LNCaP clone FGC (cell line): ENCODE results near the gene PPM1F.

Source experiments
- DNase-seq: peaks from one replicate; pipeline ENCODE4 v3.0.0-alpha.2; 2011; ENCODE audit warnings: low read depth
- H3K4me3 ChIP-seq: 2 replicates; pipeline ENCODE4 v1.5.1; 2011; ENCODE audit warnings: mild to moderate bottlenecking, low read depth, low read length, control low read depth
- TF ChIP-seq, protein P1 (sequence below): IDR thresholded peaks from 2 replicates; pipeline ENCODE4 v1.5.1; 2012; ENCODE audit warnings: mild to moderate bottlenecking; ENCODE audit not compliant: control insufficient read depth, insufficient read depth; ENCODE audit errors: extremely low read depth

PPM1F gene

DNA sequence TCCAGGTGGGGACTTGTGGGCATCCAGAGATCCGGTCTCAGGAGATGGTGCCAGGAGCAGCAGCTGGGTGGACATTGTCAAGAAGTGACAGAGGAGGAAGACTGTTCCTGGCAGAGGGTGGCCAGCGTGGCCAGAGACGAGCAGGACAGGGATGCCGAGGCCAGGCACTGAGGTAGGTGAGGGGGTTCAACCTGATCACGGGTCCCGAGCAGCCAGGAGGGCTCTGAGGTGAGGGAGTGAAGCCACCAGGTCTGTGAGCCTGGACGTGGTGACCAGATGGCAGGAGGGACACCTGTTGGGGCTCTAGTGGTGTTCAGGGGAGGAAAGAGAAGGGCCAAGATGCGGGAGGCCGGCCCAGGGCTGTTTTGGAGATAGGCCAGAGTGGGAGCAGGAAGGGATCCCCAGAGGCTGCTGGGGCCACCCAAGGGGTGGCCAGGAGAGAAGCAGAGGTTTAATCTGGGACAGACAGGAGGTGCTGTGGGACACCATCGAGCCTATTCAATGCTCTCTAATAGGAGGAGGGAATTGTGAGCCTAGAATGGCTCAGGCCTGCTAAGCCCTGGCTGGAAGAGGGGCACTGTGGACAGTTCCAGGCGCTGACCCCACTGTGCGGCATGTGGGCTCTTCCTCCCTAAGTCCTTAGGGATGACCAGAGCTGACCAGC is 6.3 kb downstream of the PPM1F start:
- no peak for DNase-seq
- H3K4me3 ChIP-seq = no peak overlapping the region
- TF ChIP-seq, protein P1, sequence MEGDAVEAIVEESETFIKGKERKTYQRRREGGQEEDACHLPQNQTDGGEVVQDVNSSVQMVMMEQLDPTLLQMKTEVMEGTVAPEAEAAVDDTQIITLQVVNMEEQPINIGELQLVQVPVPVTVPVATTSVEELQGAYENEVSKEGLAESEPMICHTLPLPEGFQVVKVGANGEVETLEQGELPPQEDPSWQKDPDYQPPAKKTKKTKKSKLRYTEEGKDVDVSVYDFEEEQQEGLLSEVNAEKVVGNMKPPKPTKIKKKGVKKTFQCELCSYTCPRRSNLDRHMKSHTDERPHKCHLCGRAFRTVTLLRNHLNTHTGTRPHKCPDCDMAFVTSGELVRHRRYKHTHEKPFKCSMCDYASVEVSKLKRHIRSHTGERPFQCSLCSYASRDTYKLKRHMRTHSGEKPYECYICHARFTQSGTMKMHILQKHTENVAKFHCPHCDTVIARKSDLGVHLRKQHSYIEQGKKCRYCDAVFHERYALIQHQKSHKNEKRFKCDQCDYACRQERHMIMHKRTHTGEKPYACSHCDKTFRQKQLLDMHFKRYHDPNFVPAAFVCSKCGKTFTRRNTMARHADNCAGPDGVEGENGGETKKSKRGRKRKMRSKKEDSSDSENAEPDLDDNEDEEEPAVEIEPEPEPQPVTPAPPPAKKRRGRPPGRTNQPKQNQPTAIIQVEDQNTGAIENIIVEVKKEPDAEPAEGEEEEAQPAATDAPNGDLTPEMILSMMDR = no peak

DNA sequence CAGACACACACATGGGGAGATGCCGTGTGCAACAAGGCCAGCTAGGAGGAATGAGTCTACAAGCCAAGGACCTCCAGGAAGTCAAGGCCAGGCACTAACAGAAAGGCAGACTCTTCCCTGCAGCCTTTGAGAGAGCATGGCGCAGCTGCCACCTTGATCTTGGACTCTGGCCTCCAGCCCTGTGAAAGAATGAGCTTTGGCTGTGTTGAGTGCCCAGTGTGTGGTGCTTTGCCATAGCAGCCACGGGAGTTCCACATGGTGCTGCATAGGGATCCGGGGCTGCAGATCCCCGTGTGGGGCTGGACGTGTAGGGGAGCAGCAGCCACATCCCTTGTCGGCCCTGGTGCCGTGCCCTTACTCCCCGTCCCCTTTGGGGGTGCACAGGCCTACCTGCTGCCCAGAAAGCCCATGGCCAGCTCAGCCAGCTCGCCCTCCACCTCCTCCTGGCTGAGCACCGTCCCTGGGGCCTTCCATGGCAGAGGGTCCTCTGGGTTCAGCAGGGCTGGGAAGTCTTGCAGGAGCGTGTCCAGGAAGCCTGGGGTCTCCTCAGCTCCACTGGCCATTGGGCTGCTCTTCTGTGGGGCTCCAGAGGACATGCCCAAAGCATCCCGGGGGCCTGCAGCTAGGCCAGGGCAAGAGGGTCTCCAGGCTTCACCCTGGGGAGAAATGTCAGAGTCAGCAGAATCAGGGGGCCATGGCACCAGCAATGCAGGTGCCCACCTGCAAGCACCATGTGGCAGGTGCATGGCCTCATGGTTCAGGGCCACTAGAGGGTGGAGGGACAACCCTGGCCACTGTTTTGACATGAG is 7.0 kb downstream of the PPM1F start:
- H3K4me3 ChIP-seq = no peak overlapping the region
- TF ChIP-seq, protein P1 = no peak
- DNase-seq = no peak

DNA sequence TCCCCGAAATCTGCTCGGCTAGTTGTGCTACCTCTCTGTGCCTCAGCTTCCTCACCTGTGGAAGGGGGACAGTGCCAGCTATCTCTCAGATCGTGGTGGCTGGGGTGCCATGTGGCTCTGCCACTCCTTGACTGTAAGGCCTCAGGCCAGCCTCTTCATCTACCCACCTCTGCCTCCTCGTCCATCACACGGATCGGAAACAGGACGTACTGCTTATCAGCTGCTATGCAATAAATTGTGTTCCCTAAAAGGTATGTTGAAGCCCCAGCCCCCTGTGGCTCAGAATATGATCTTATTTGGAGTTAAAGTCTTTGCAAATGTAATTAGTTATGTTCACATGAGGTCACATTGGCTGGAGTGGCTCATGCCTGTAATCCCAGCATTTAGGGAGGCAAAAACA is 7.8 kb downstream of the PPM1F start:
- DNase-seq = no peak
- no peak overlapping the region for H3K4me3 ChIP-seq
- TF ChIP-seq, protein P1 = no peak

DNA sequence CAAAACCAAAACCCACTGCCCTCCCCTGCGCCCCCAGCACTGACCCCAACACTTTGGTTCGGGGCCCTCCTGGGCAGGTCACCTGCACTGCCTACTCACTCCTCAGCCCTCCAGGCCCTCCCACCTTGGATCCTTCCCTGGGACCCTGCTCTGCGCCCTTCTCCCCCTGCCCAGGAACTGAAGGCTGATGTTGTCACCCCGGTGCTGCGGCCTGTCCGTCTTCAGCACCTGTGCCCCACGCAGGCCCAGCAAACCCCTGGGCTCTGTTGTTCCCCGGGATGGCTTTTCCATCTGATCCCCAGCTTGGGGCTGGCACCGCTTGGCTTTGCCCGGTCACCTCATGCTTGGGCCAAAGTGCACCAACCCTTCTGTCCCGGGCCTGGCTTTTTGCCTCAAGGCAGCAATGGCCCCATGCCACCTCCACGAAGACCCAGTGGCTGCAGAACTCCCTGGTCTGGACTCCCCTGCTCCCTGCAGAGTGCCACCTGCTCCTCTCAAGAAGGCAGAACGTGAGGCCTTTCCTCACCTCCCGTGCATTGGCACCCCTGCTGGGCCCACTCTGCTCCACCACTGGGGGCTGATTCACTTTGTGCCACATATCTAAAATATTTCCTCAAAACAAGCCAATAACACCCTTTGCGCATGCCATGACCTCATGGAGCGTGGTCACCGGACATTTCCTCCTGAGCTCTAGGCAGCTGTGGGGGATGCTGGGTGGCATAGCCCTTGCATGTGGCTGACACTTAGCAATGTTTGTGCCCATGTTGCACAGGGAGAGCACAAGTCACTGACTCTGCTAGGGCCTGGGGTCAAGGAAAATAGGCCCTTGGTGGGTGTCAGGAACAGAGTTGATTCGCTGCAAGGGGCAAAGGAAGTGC is 8.8 kb downstream of the PPM1F start:
- TF ChIP-seq, protein P1 = no peak

DNA sequence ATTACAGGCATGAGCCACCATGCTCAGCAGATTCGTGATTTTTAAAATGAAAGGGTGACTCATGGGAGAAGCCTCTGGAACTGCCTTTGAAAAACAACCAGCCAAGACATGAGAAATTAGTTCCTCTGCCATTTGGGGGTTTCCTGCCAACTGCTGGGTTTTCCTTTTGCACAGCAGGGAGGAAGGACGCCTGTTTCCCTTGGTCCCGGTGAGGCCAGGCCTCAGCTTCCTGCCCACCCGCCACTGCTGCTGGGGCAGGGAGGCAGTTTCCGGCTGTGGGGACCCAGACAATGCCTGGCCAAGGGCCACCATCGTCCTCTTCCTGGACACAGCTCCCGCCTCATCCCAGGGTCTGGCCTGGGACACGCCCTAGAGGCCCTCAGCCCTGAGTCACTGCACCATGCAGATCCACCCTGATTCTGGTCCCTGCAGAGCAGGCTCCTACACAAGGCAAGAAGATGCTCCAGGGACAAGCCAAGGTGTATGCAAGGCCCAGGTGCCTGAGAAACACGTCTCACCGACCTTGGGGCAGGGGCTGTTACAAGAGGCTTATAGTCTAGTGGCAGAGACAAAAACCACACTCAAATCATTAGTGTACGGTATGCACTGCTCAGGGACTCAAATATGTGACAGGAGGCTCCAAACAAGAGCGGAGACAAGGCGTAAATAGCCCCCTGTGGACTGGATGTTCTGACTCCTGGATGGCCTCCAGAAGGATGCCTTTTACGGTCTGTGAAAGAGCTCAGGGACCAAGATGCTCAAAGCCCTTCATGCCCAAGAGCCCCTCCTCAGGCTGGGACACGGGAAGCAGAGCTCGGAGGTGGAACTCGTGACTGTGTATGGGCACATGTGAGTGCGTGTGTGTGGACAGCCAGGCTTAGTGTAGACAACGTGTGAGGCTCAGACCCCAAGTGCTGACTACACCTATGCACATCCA is 10.0 kb downstream of the PPM1F start:
- TF ChIP-seq, protein P1 = no peak
- no peak for DNase-seq
- no peak overlapping the region for H3K4me3 ChIP-seq

More for the DNA sequence above, 8.8 kb downstream of the PPM1F start:
- no peak for DNase-seq
- no peak overlapping the region for H3K4me3 ChIP-seq

DNA sequence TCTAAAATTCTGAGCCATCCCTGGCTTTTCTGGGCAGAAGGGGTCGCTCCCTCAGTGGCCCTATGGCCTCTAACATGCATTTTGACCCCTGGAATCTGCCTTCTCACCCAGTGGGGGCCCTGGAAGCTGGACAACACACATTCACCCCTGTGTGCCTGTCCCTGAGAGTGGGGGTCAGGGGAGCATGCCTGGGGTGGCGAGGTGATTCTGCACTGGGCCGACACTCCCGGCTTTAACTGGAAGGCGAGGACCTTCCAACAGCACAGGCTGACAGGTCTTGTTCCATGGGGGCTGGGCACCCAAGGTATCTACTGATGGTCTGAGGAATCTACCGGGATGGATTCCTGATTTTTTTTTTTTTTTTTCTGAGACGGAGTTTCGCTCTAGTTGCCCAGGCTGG is 10.7 kb downstream of the PPM1F start:
- no peak for DNase-seq
- TF ChIP-seq, protein P1 = no peak
- no peak overlapping the region for H3K4me3 ChIP-seq
